Stomach (tissue), 9 donors: ENCODE data around the gene SP9. TPM values are rescaled to one million over a fixed set of nuclear protein-coding genes. Genes with fewer than 3 reads are reported as not detected.
A peak's percentile ranks its signal among the peaks of the same experiment; 100 is the strongest.

Experiments
- DNase-seq, 2 donors: peaks; one replicate each; pipeline versions ENCODE4 v3.0.0 to v3.0.0-alpha.2; 2013 to 2019
- H3K27ac ChIP-seq, 5 donors: fragments of 200-600 bp in 4 of 5; sonication (generic) in 4 of 5; one replicate each; pipeline ENCODE4 v1.5.1; 2013 to 2019; ENCODE audit warnings: mild to moderate bottlenecking in 1 of 5, moderate library complexity in 1 of 5
- H3K27me3 ChIP-seq, 3 donors: fragments of 200-600 bp; sonication (generic); one replicate each; pipeline ENCODE4 v1.5.1; 2017 to 2019; ENCODE audit warnings: mixed run types in 1 of 3
- H3K36me3 ChIP-seq, 4 donors: fragments of 200-600 bp; sonication (generic); 1 replicate in 3 of 4; 2 replicates in 1 of 4; pipeline ENCODE4 v1.5.1; 2016 to 2019
- H3K4me1 ChIP-seq, 4 donors: fragments of 200-600 bp; sonication (generic); one replicate each; pipeline ENCODE4 v1.5.1; 2016 to 2019
- H3K4me3 ChIP-seq, 4 donors: fragments of 200-600 bp; sonication (generic) in 3 of 4; one replicate each; pipeline ENCODE4 v1.5.1; 2016 to 2019; ENCODE audit warnings: mild to moderate bottlenecking in 1 of 4
- H3K9me3 ChIP-seq, 4 donors: fragments of 200-600 bp; sonication (generic); one replicate each; pipeline ENCODE4 v1.5.1; 2016 to 2019
- EP300 ChIP-seq: sonication (generic); formaldehyde crosslinking; IDR thresholded peaks from one replicate; pipeline ENCODE4 v1.6.1; 2017; ENCODE audit warnings: antibody characterized with exemption
- POLR2A ChIP-seq, 4 donors: fragments of 450-650 bp; IDR thresholded peaks; one replicate each; pipeline ENCODE4 v1.6.1; 2016; ENCODE audit warnings: antibody characterized with exemption in 4 of 4, control low read depth in 2 of 4, mild to moderate bottlenecking in 1 of 4, moderate library complexity in 1 of 4
- POLR2AphosphoS5 ChIP-seq, 3 donors: sonication (generic); formaldehyde crosslinking; IDR thresholded peaks; one replicate each; pipeline ENCODE4 v1.6.1; 2016; ENCODE audit warnings: antibody characterized with exemption in 3 of 3
- WGBS, 5 donors: extraction: QIAGEN DNeasy Blood & Tissue Kit in 3 of 5; methylation state at CpG; one replicate each; pipeline versions ENCODE4 v1.1.5 to v1.1.7; 2013 to 2018; 5-methylcytosine and 5-hydroxymethylcytosine counted together
- intact Hi-C: fragments of 100-400 bp; cut with DNase I; formaldehyde crosslinking; loops from one replicate; pipeline ENCODE4 v1.15.1; 2023; ENCODE audit warnings: low total_unique reads
- polyA plus RNA-seq, 3 donors: library from polyadenylated mRNA; stranded (reverse); fragments of 200-250 nt; gene quantifications; one replicate each; pipeline ENCODE4 v1.2.3, GENCODE V29; 2013
- total RNA-seq, 5 donors: library from RNA; depleted of rRNA; stranded (reverse); fragments of >200 nt; gene quantifications; one replicate each; pipeline versions ENCODE4 v1.1.0 to v1.2.3, GENCODE V29; 2014 to 2016
- TF ChIP-seq, protein P1 (sequence below), 7 experiments: fragments of 450-650 bp in 4 of 7; fragments of 200-600 bp in 3 of 7; sonication (generic) in 3 of 7; IDR thresholded peaks; one replicate each; pipeline ENCODE4 v1.5.1; 2016 to 2019; ENCODE audit warnings: antibody characterized with exemption in 7 of 7, control low read depth in 2 of 7, mild to moderate bottlenecking in 1 of 7
- donor health status: healthy with polysubstance abuse.
- donor health status: Bipolar disorder and iron deficiency.
- donor health status: healthy.

The SP9 gene
- total and polyA plus RNA-seq, 8 donors: not detected

DNA sequence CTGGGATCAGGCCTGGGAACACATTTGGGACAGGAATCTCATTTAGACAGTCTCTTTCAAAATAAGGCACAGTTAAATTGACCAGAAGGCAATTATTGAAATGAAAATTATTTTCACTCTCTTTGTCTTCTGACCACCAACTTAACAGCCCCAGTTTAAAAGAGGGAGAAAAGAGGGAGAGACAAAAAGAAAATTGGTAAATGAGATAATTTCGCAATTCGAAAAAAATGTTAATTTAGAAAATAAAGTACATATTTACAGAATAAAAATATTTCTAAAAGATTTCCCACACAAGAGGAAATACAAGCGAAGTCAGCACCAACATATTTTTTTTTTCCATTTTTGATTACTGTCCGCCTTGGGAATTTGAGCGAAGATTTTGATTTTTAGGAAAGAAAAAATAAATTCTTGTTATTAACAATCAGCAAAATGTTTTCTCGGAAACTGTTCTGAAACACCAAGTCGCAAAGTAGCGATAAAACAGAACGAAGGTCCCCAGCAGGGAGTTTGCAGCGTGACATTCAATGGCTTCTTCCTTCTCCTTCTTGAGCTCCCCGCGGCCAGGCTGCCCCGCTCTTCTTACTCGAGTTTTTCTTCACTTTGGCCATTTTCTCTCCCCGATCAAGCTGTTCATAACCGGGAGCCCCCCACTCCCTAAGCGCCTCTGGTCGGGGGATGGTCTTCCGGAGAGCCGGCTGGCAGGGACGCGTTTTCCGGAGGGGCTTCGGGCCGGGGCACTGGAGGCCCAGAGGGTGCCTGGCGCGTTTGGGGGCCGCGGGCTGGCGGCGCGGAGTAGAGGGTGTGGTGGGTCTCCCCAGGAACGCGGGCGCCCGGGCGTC is 5.0 kb downstream of the SP9 start:
- Histone ChIP-seq H3K4me1 (peaks cover 58 to 82% (median 76%) of the 10 kb centered on the region in 4 donors), H3K36me3 (no peaks in the 10 kb centered on the region), H3K4me3 (peak overlapping the region in 1 of 4 donors; percentile 33), H3K27ac (no peak overlapping the region), H3K9me3 (peaks cover 0 to 20% (median 3%) of the 10 kb centered on the region in 4 donors), H3K27me3 (peaks cover 73 to 100% (median 100%) of the 10 kb centered on the region in 3 donors)
- no peak for TF ChIP-seq POLR2A (IDR thresholded peaks at IDR 0.05)
- no peak for TF ChIP-seq EP300
- TF ChIP-seq, protein P1, sequence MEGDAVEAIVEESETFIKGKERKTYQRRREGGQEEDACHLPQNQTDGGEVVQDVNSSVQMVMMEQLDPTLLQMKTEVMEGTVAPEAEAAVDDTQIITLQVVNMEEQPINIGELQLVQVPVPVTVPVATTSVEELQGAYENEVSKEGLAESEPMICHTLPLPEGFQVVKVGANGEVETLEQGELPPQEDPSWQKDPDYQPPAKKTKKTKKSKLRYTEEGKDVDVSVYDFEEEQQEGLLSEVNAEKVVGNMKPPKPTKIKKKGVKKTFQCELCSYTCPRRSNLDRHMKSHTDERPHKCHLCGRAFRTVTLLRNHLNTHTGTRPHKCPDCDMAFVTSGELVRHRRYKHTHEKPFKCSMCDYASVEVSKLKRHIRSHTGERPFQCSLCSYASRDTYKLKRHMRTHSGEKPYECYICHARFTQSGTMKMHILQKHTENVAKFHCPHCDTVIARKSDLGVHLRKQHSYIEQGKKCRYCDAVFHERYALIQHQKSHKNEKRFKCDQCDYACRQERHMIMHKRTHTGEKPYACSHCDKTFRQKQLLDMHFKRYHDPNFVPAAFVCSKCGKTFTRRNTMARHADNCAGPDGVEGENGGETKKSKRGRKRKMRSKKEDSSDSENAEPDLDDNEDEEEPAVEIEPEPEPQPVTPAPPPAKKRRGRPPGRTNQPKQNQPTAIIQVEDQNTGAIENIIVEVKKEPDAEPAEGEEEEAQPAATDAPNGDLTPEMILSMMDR (IDR thresholded peaks at IDR 0.05): no peak
- no peak for TF ChIP-seq POLR2AphosphoS5 (IDR thresholded peaks at IDR 0.05)
- DNase-seq: peak in 1 of 2 donors; percentile 36
- 9 to 12% (median 10%) methylated on average over 29 to 37 of the region's 37 CpGs for WGBS, 5 donors
- intact Hi-C loops: loop anchor here (10.0 kb wide), 1 partner anchor 925 kb away; no protein-coding TSS in a partner anchor

DNA sequence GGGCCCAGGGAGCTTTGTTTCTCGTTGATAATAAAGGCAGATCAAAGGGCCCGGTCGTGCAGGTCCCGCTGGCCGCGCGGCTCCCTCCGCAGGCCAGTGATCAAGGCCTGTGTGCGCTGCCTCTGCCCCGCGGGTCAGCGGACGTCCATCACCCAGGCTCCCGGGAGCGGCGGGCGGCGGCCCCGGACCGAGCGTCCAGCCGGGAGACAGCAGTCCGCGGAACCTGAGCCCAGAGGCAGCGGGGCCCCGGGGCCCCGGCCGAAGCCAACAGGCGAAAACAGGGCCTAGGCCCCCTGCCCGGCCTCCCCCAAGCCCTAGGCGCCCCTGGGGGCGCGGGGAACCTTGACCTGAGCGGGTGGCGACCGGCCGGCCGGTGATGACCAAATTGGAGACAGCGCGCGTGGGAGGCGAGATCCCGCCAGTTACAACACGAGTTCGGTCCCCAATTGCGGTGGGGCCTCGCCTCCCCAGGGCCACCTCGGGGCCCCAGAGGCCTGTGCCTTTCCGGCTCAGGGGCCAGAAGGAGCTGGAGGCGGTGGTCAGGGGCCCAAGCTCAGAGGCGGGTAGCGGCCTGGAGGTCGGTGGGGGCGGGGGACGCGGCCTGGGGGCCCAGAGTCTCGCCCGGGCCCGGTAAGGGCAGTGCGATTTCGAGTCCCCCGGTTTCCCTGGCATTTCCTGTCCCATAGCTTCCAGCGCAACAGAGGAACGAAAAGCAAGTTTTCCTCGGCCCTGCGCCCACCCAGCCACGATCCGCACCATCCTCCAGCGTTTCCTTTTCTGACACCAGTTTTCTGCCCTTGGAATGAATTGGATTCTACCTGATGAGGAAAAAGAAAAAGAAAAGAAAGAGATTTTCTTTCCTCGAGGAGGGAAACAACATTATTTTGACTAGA is 5.9 kb downstream of the SP9 start:
- Histone ChIP-seq H3K27ac (no peak overlapping the region), H3K36me3 (no peaks in the 10 kb centered on the region), H3K4me3 (peak overlapping the region in 2 of 4 donors; percentile 0 to 33), H3K9me3 (peaks cover 0 to 13% (median 3%) of the 10 kb centered on the region in 4 donors), H3K4me1 (peaks cover 50 to 80% (median 67%) of the 10 kb centered on the region in 4 donors), H3K27me3 (peaks cover 71 to 100% (median 95%) of the 10 kb centered on the region in 3 donors)
- WGBS, 5 donors: 5 to 22% (median 8%) methylated on average over 9 to 70 of the region's 70 CpGs
- TF ChIP-seq, protein P1 (IDR thresholded peaks at IDR 0.05): no peak
- TF ChIP-seq POLR2AphosphoS5 (IDR thresholded peaks at IDR 0.05) (no peak), POLR2A (IDR thresholded peaks at IDR 0.05) (no peak), EP300 (no peak)
- intact Hi-C loops: loop anchor here (10.0 kb wide), 1 partner anchor 926 kb away; no protein-coding TSS in a partner anchor
- peak in 1 of 2 donors; percentile 40 for DNase-seq

DNA sequence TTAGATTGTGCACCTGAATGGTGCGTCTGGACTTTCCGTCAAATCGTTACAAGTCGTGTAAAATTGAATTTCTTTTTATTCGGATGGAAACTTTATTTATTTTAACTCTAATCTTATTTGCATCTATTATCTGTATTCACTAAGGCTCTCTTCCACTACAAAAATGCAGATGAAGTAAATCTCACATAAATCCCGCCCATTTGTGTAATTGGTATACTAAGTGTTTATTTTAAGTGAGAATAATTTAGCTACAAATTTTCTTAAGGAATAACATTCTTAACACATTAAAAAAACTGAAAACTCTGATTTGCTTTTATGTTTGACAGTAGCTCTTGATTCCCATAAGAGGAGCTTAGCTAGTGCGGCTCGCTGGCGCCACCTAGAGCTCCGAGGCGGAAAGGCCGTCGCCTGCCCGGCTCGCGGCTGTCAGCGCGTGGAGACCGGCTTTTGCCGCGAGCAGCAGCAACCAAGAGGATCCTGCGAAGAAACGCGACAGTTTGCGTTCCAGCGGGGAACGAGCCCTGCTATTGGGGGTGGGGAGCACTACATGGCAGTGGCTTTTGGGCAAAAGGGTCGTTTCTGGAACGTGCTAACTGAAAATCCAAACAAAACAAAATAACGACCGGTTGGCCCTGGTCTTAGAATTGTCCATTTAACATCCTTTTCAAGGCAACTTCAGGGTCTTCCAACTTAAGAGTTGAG is 6.7 kb downstream of the SP9 start:
- Histone ChIP-seq H3K36me3 (no peaks in the 10 kb centered on the region), H3K9me3 (peaks cover 0 to 6% (median 3%) of the 10 kb centered on the region in 4 donors), H3K4me3 (peak overlapping the region in 1 of 4 donors; percentile 37), H3K27ac (no peak overlapping the region), H3K4me1 (peaks cover 42 to 72% (median 59%) of the 10 kb centered on the region in 4 donors), H3K27me3 (peaks cover 64 to 98% (median 87%) of the 10 kb centered on the region in 3 donors)
- TF ChIP-seq, protein P1 (IDR thresholded peaks at IDR 0.05): peak in 5 of 7 experiments; percentile 82 to 96 (median 95)
- TF ChIP-seq EP300: no peak
- TF ChIP-seq POLR2AphosphoS5 (IDR thresholded peaks at IDR 0.05): peak in 2 of 3 donors; percentile 62 to 85
- TF ChIP-seq POLR2A (IDR thresholded peaks at IDR 0.05): no peak
- WGBS, 5 donors: 1 to 3% (median 1%) methylated on average over 31 of the region's 31 CpGs
- intact Hi-C loops: loop anchor here (10.0 kb wide), 1 partner anchor 927 kb away; no protein-coding TSS in a partner anchor
- DNase-seq: peak; percentile 91 to 96
